Liver (tissue), 9 donors: ENCODE measurements around the gene CHST13. TPM values are rescaled to one million over a fixed set of nuclear protein-coding genes. Genes with fewer than 3 reads are reported as not detected.

Experiments
- DNase-seq: peaks from one replicate; pipeline ENCODE4 v3.0.0-alpha.2; 2017; ENCODE audit warnings: low spot score
- H3K27ac ChIP-seq, 2 donors: one replicate each; pipeline ENCODE4 v1.7.0; 2013; ENCODE audit warnings: inconsistent platforms in 2 of 2, low read length in 2 of 2, control low read depth in 1 of 2, low read depth in 1 of 2, mild to moderate bottlenecking in 1 of 2
- H3K27me3 ChIP-seq, 4 donors: one replicate each; pipeline versions ENCODE4 v1.6.1 to v1.7.0; 2013; ENCODE audit warnings: low read length in 3 of 4, inconsistent platforms in 1 of 4, mild to moderate bottlenecking in 1 of 4, moderate library complexity in 1 of 4; ENCODE audit not compliant: control insufficient read depth in 4 of 4, insufficient read depth in 4 of 4
- H3K36me3 ChIP-seq, 4 donors: one replicate each; pipeline versions ENCODE4 v1.6.1 to v1.7.0; 2013; ENCODE audit warnings: low read length in 3 of 4, mild to moderate bottlenecking in 3 of 4, low read depth in 1 of 4, moderate library complexity in 1 of 4; ENCODE audit not compliant: control insufficient read depth in 4 of 4, insufficient read depth in 3 of 4
- H3K4me1 ChIP-seq, 4 donors: one replicate each; pipeline versions ENCODE4 v1.6.1 to v1.7.0; 2013; ENCODE audit warnings: low read length in 3 of 4, mild to moderate bottlenecking in 3 of 4, moderate library complexity in 1 of 4; ENCODE audit not compliant: control insufficient read depth in 4 of 4, insufficient read depth in 4 of 4
- H3K4me3 ChIP-seq, 3 donors: one replicate each; pipeline versions ENCODE4 v1.6.1 to v1.7.0; 2013; ENCODE audit warnings: low read length in 3 of 3, control low read depth in 1 of 3, low read depth in 1 of 3, mild to moderate bottlenecking in 1 of 3
- H3K9ac ChIP-seq, 2 donors: one replicate each; pipeline ENCODE4 v1.7.0; 2013; ENCODE audit warnings: low read length in 2 of 2, mild to moderate bottlenecking in 2 of 2, moderate library complexity in 2 of 2, control low read depth in 1 of 2, low read depth in 1 of 2
- H3K9me3 ChIP-seq, 4 donors: one replicate each; pipeline versions ENCODE4 v1.6.1 to v1.7.0; 2013; ENCODE audit warnings: low read length in 3 of 4; ENCODE audit not compliant: control insufficient read depth in 4 of 4
- ATF3 ChIP-seq: IDR thresholded peaks from 2 replicates; pipeline ENCODE4 v1.6.1; 2016; ENCODE audit warnings: antibody characterized with exemption
- EGR1 ChIP-seq, 2 donors: IDR thresholded peaks; 2 replicates each; pipeline ENCODE4 v1.6.1; 2016 to 2018; ENCODE audit warnings: antibody characterized with exemption in 2 of 2, low read depth in 2 of 2
- FOXA1 ChIP-seq: IDR thresholded peaks from 2 replicates; pipeline ENCODE4 v1.6.1; 2016; ENCODE audit warnings: antibody characterized with exemption
- FOXA2 ChIP-seq: IDR thresholded peaks from 2 replicates; pipeline ENCODE4 v1.6.1; 2016; ENCODE audit warnings: antibody characterized with exemption
- GABPA ChIP-seq, 2 donors: IDR thresholded peaks in 1 of 2; conservative IDR thresholded peaks in 1 of 2; 2 replicates each; pipeline ENCODE4 v1.6.1; 2016; ENCODE audit warnings: antibody characterized with exemption in 2 of 2, mild to moderate bottlenecking in 1 of 2, moderate library complexity in 1 of 2
- HNF4A ChIP-seq, 2 donors: conservative IDR thresholded peaks; 2 replicates each; pipeline ENCODE4 v1.6.1; 2016; ENCODE audit warnings: antibody characterized with exemption in 2 of 2, mild to moderate bottlenecking in 2 of 2
- HNF4G ChIP-seq: IDR thresholded peaks from 2 replicates; pipeline ENCODE4 v1.6.1; 2016; ENCODE audit warnings: antibody characterized with exemption
- JUND ChIP-seq, 2 donors: IDR thresholded peaks; 2 replicates each; pipeline ENCODE4 v1.6.1; 2016; ENCODE audit warnings: antibody characterized with exemption in 2 of 2
- NR2F2 ChIP-seq: IDR thresholded peaks from 2 replicates; pipeline ENCODE4 v1.6.1; 2016; ENCODE audit warnings: antibody characterized with exemption
- RAD21 ChIP-seq, 2 donors: IDR thresholded peaks; 2 replicates each; pipeline ENCODE4 v1.6.1; 2016; ENCODE audit warnings: antibody characterized with exemption in 2 of 2, mild to moderate bottlenecking in 2 of 2
- RXRA ChIP-seq, 2 donors: IDR thresholded peaks; 2 replicates each; pipeline ENCODE4 v1.6.1; 2017 to 2018; ENCODE audit warnings: antibody characterized with exemption in 2 of 2, mild to moderate bottlenecking in 1 of 2
- SP1 ChIP-seq: IDR thresholded peaks from 2 replicates; pipeline ENCODE4 v1.6.1; 2018; ENCODE audit warnings: antibody characterized with exemption, mild to moderate bottlenecking
- TAF1 ChIP-seq: conservative IDR thresholded peaks from 2 replicates; pipeline ENCODE4 v1.6.1; 2016; ENCODE audit warnings: antibody characterized with exemption, mild to moderate bottlenecking
- ZBTB33 ChIP-seq: IDR thresholded peaks from 2 replicates; pipeline ENCODE4 v1.6.1; 2016; ENCODE audit warnings: antibody characterized with exemption
- WGBS: extraction: QIAGEN DNeasy Blood & Tissue Kit; methylation state at CpG from one replicate; pipeline ENCODE4 v1.1.7; 2013; 5-methylcytosine and 5-hydroxymethylcytosine counted together
- polyA plus RNA-seq, 2 donors: library from polyadenylated mRNA; stranded (reverse) in 1 of 2; unstranded in 1 of 2; fragments of 200-250 nt in 1 of 2; fragments of >200 nt in 1 of 2; fragmentation: Nextera tagmentation in 1 of 2; extraction: Ambion mirVana in 1 of 2; gene quantifications; one replicate each; pipeline versions ENCODE4 v1.2.1 to v1.2.3, GENCODE V29; 2013 to 2015
- total RNA-seq, 2 donors: library from RNA; depleted of rRNA; stranded (reverse); fragments of >200 nt; gene quantifications; one replicate each; pipeline ENCODE4 v1.2.3, GENCODE V29; 2014
- TF ChIP-seq, protein P1 (sequence below): IDR thresholded peaks from 2 replicates; pipeline ENCODE4 v1.6.1; 2016; ENCODE audit warnings: antibody characterized with exemption, mild to moderate bottlenecking
- TF ChIP-seq, protein P2 (sequence below): fragments of 150-350 bp; IDR thresholded peaks from 2 replicates; pipeline ENCODE4 v1.5.1; 2017; ENCODE audit warnings: improper control_type of control experiment, low read depth, low read length; ENCODE audit not compliant: missing input control
- donor health status: healthy.
- donor health status: healthy.
- donor health status: healthy.
- donor health status: healthy.
- donor health status: healthy.

Gene CHST13
- total and polyA plus RNA-seq, 4 donors, result 19.7 to 39.1 (median 25.2) TPM

DNA sequence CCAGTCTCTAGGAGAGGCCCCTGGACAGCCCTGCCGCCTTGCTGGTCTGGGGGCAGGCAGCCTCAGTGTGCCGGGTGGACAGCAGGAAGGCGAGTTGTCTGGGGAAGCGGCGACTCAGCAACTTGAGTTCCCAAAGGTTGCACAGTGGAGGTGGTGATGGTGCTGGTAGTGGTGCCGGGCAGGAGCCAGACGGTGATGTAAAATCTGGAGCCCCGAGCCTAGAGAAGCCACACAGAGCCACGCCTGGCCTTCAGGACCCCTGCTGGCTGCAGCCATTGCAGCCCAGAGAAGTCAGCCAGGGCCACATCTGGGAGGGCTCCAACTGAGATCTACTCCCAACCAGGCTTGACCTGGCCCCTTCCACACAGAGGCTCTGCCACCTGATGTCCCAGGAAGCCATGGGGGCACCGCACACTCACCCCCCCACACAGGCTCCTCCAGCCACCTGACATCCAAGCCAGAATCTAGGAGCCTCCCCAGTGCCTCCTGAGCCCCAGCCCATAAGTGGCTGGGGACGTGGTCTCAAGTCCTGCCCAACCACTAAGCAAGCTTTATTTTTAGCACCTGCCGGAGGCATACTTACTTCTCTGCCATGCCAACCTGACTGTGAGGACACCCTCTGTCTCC, 26.0 kb downstream of the CHST13 start:
- Histone ChIP-seq H3K27me3 (no peaks in the 10 kb centered on the region), H3K9ac (no peak overlapping the region)
- no peak for DNase-seq

More for the DNA sequence above, 26.0 kb downstream of the CHST13 start:
- no peaks in the 10 kb centered on the region for H3K36me3 ChIP-seq
- TF ChIP-seq RXRA (IDR thresholded peaks at IDR 0.05) (no peak), JUND (IDR thresholded peaks at IDR 0.05) (no peak), HNF4A (conservative IDR thresholded peaks at IDR 0.05) (no peak), ZBTB33 (no peak), GABPA (IDR thresholded peaks at IDR 0.05 in 1 of 2, conservative IDR thresholded peaks at IDR 0.05 in 1 of 2) (no peak), FOXA1 (no peak), FOXA2 (no peak), SP1 (no peak), TAF1 (no peak), HNF4G (no peak), ATF3 (no peak), EGR1 (IDR thresholded peaks at IDR 0.05; ENCODE audit: low read depth in 2 of 2) (no peak), RAD21 (IDR thresholded peaks at IDR 0.05) (no peak), NR2F2 (no peak)
- TF ChIP-seq, protein P1, sequence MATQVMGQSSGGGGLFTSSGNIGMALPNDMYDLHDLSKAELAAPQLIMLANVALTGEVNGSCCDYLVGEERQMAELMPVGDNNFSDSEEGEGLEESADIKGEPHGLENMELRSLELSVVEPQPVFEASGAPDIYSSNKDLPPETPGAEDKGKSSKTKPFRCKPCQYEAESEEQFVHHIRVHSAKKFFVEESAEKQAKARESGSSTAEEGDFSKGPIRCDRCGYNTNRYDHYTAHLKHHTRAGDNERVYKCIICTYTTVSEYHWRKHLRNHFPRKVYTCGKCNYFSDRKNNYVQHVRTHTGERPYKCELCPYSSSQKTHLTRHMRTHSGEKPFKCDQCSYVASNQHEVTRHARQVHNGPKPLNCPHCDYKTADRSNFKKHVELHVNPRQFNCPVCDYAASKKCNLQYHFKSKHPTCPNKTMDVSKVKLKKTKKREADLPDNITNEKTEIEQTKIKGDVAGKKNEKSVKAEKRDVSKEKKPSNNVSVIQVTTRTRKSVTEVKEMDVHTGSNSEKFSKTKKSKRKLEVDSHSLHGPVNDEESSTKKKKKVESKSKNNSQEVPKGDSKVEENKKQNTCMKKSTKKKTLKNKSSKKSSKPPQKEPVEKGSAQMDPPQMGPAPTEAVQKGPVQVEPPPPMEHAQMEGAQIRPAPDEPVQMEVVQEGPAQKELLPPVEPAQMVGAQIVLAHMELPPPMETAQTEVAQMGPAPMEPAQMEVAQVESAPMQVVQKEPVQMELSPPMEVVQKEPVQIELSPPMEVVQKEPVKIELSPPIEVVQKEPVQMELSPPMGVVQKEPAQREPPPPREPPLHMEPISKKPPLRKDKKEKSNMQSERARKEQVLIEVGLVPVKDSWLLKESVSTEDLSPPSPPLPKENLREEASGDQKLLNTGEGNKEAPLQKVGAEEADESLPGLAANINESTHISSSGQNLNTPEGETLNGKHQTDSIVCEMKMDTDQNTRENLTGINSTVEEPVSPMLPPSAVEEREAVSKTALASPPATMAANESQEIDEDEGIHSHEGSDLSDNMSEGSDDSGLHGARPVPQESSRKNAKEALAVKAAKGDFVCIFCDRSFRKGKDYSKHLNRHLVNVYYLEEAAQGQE, result no peak
- TF ChIP-seq, protein P2, sequence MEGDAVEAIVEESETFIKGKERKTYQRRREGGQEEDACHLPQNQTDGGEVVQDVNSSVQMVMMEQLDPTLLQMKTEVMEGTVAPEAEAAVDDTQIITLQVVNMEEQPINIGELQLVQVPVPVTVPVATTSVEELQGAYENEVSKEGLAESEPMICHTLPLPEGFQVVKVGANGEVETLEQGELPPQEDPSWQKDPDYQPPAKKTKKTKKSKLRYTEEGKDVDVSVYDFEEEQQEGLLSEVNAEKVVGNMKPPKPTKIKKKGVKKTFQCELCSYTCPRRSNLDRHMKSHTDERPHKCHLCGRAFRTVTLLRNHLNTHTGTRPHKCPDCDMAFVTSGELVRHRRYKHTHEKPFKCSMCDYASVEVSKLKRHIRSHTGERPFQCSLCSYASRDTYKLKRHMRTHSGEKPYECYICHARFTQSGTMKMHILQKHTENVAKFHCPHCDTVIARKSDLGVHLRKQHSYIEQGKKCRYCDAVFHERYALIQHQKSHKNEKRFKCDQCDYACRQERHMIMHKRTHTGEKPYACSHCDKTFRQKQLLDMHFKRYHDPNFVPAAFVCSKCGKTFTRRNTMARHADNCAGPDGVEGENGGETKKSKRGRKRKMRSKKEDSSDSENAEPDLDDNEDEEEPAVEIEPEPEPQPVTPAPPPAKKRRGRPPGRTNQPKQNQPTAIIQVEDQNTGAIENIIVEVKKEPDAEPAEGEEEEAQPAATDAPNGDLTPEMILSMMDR, result no peak
- no peak overlapping the region for H3K4me3 ChIP-seq
- H3K4me1 ChIP-seq, result no peaks in the 10 kb centered on the region
- WGBS, result 84% methylated on average over 12 of the region's 12 CpGs
- no peak overlapping the region for H3K27ac ChIP-seq
- H3K9me3 ChIP-seq, result no peaks in the 10 kb centered on the region
